Measurements from ENCODE around the gene HNRNPLL.

DNA sequence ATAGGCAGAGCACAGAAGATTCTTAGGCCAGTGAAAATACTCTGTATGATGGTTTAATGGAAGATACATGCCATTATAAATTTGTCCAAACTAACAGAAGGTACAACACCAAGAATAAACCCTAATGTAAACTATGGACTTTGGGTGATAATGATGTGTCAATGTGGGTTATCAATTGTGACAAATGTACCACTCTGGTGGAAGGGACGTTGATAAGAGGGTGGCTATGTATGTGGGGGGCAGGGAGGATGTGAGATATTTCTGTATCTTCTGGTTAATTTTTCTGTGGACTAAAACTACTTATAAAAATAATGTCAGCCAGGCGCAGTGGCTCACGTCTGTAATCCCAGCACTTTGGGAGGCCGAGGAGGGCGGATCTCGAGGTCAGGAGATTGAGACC lies 86.2 kb downstream of the HNRNPLL start:
- no peak for TF ChIP-seq ZNF70 (CRISPR knock-in tag; IDR thresholded peaks at IDR 0.05)
- TF ChIP-seq, protein P1, sequence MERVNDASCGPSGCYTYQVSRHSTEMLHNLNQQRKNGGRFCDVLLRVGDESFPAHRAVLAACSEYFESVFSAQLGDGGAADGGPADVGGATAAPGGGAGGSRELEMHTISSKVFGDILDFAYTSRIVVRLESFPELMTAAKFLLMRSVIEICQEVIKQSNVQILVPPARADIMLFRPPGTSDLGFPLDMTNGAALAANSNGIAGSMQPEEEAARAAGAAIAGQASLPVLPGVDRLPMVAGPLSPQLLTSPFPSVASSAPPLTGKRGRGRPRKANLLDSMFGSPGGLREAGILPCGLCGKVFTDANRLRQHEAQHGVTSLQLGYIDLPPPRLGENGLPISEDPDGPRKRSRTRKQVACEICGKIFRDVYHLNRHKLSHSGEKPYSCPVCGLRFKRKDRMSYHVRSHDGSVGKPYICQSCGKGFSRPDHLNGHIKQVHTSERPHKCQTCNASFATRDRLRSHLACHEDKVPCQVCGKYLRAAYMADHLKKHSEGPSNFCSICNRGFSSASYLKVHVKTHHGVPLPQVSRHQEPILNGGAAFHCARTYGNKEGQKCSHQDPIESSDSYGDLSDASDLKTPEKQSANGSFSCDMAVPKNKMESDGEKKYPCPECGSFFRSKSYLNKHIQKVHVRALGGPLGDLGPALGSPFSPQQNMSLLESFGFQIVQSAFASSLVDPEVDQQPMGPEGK (CRISPR knock-in tag; IDR thresholded peaks at IDR 0.05; ENCODE audit: borderline replicate concordance), result no peak
- TF ChIP-seq ARNTL (CRISPR knock-in tag; IDR thresholded peaks at IDR 0.05; ENCODE audit: borderline replicate concordance, low read depth), result no peak
- TF ChIP-seq ISL1 (CRISPR knock-in tag; IDR thresholded peaks at IDR 0.05), result no peak
- no peak for TF ChIP-seq CSDC2 (CRISPR knock-in tag; IDR thresholded peaks at IDR 0.05)
- TF ChIP-seq ESRRG (CRISPR knock-in tag; IDR thresholded peaks at IDR 0.05), result no peak
- no peak for TF ChIP-seq GLIS3 (CRISPR knock-in tag; IDR thresholded peaks at IDR 0.05)
- TF ChIP-seq RARB (CRISPR knock-in tag; IDR thresholded peaks at IDR 0.05), result no peak
- no peak for TF ChIP-seq OSR1 (CRISPR knock-in tag; IDR thresholded peaks at IDR 0.05)
- no peak for TF ChIP-seq ZNF565 (CRISPR knock-in tag; conservative IDR thresholded peaks at IDR 0.05; ENCODE audit: low read depth)
